D721Med (cell line): ENCODE measurements around the gene CAPN5.

Source experiments
- DNase-seq: peaks from one replicate; pipeline ENCODE4 v3.0.0; 2011; ENCODE audit warnings: low spot score; ENCODE audit not compliant: insufficient read length
- FAIRE-seq: peaks from 2 replicates; lab custom pipeline; 2011; peaks lifted over from hg19 to GRCh38; lab: Jason Lieb, UNC
- CTCF ChIP-seq: IDR thresholded peaks from 2 replicates; pipeline ENCODE4 v1.5.1; 2012; ENCODE audit warnings: mild to moderate bottlenecking, control low read depth; ENCODE audit not compliant: insufficient read depth; ENCODE audit errors: missing control alignments

The CAPN5 gene

GRCh38 chr11:77037057-77037456 is 29.7 kb upstream of the CAPN5 start:
- no peak for TF ChIP-seq CTCF
- FAIRE-seq, result no peak
- DNase-seq, result no peak

- FAIRE-seq (no peak), DNase-seq (no peak)
- no peak for TF ChIP-seq CTCF
Observed at GRCh38 chr11:77038029-77038824, 28.5 kb upstream of the CAPN5 start.

GRCh38 chr11:77038825-77039326 is 27.9 kb upstream of the CAPN5 start:
- FAIRE-seq (no peak), DNase-seq (no peak)
- no peak for TF ChIP-seq CTCF

- no peak for DNase-seq
- no peak for FAIRE-seq
- TF ChIP-seq CTCF, result peak; percentile 51
Observed at GRCh38 chr11:77039491-77040400, 27.0 kb upstream of the CAPN5 start.

GRCh38 chr11:77040401-77040777 is 26.4 kb upstream of the CAPN5 start:
- DNase-seq, result no peak
- FAIRE-seq, result no peak
- TF ChIP-seq CTCF, result no peak

GRCh38 chr11:77040889-77041288 is 25.9 kb upstream of the CAPN5 start:
- DNase-seq, result no peak
- FAIRE-seq, result no peak
- TF ChIP-seq CTCF, result no peak
